Endothelial cell of umbilical vein (primary cell): ENCODE data around the gene ZNF44. TPM values are rescaled to one million over a fixed set of nuclear protein-coding genes. Genes with fewer than 3 reads are reported as not detected.

Experiments used
- BruUV-seq: library from RNA; stranded (reverse); fragments of 400-500 nt; replicated peaks from 2 replicates; lab custom pipeline; 2021; lab: Mats Ljungman, UMichigan
- CTCF ChIA-PET: fragments of 300-600, 350-600 bp; sonication (Branson Sonifier 250); formaldehyde crosslinking; loops from one replicate; lab custom pipeline; 2021; ENCODE audit warnings: antibody characterized with exemption, inconsistent platforms; lab: Charles Lee
- POLR2A ChIA-PET: fragments of 300-600, 350-600 bp; sonication (Branson Sonifier 250); formaldehyde crosslinking; loops from one replicate; lab custom pipeline; 2021; ENCODE audit warnings: antibody characterized with exemption, inconsistent platforms; lab: Charles Lee
- DNase-seq: peaks from one replicate; pipeline ENCODE4 v3.0.0-alpha.2; 2011; ENCODE audit warnings: low read depth, low spot score
- FAIRE-seq: peaks from 2 replicates; lab custom pipeline; 2011; peaks lifted over from hg19 to GRCh38; lab: Jason Lieb, UNC
- H2AFZ ChIP-seq: 2 replicates; pipeline ENCODE4 v1.6.0; 2012; ENCODE audit warnings: low read depth, low read length, control low read depth, inconsistent platforms
- H3K27ac ChIP-seq: 2 replicates; pipeline ENCODE4 v1.5.1; 2011; ENCODE audit warnings: low read depth, mild to moderate bottlenecking, control low read depth, low read length, moderate library complexity; ENCODE audit not compliant: insufficient read depth
- H3K27me3 ChIP-seq, 2 experiments: 2 replicates each; pipeline versions ENCODE4 v1.6.0 to v1.6.1; 2011; ENCODE audit warnings: low read length in 2 of 2, mixed read lengths in 1 of 2; ENCODE audit not compliant: control insufficient read depth in 2 of 2, insufficient read depth in 2 of 2
- H3K36me3 ChIP-seq, 2 experiments: 2 replicates in 1 of 2; 3 replicates in 1 of 2; pipeline ENCODE4 v1.5.1; 2011; ENCODE audit warnings: low read length in 2 of 2, mild to moderate bottlenecking in 1 of 2, moderate library complexity in 1 of 2; ENCODE audit not compliant: control insufficient read depth in 2 of 2, insufficient read depth in 2 of 2; ENCODE audit errors: extremely low read depth in 1 of 2
- H3K4me1 ChIP-seq: 3 replicates; pipeline ENCODE4 v1.5.1; 2011; ENCODE audit warnings: mild to moderate bottlenecking, low read length; ENCODE audit not compliant: control insufficient read depth, insufficient read depth; ENCODE audit errors: extremely low read depth
- H3K4me2 ChIP-seq: 2 replicates; pipeline ENCODE4 v1.6.1; 2011; ENCODE audit warnings: low read length, control low read depth, mixed read lengths; ENCODE audit not compliant: insufficient read depth
- H3K4me3 ChIP-seq, 3 experiments: fragments of 200-600 bp in 1 of 3; sonication (generic), shearing (Covaris generic) in 1 of 3; replicated peaks in 1 of 3; 2 replicates each; pipeline ENCODE4 v1.5.1; 2011 to 2016; ENCODE audit warnings: control low read depth in 3 of 3, low read length in 3 of 3, mild to moderate bottlenecking in 2 of 3, inconsistent platforms in 1 of 3, low read depth in 1 of 3, moderate library complexity in 1 of 3; ENCODE audit not compliant: insufficient read depth in 1 of 3
- H3K79me2 ChIP-seq: 2 replicates; pipeline ENCODE4 v1.6.0; 2012; ENCODE audit warnings: low read length, inconsistent platforms; ENCODE audit not compliant: control insufficient read depth, insufficient read depth
- H3K9ac ChIP-seq: replicated peaks from 2 replicates; pipeline ENCODE3; 2011; ENCODE audit warnings: low read length, control low read depth; ENCODE audit not compliant: insufficient read depth; ENCODE audit errors: extremely low read depth
- H3K9me1 ChIP-seq: replicated peaks from 3 replicates; pipeline ENCODE4 v1.6.0; 2011; ENCODE audit warnings: mild to moderate bottlenecking, low read length; ENCODE audit not compliant: control insufficient read depth, insufficient read depth; ENCODE audit errors: extremely low read depth
- H3K9me3 ChIP-seq: replicated peaks from 2 replicates; pipeline ENCODE4 v1.5.1; 2012; ENCODE audit warnings: low read length, inconsistent platforms; ENCODE audit not compliant: control insufficient read depth, insufficient read depth
- H4K20me1 ChIP-seq: replicated peaks from 2 replicates; pipeline ENCODE3; 2011; ENCODE audit warnings: mild to moderate bottlenecking, low read length; ENCODE audit not compliant: control insufficient read depth, insufficient read depth; ENCODE audit errors: extremely low read depth
- CTCF ChIP-seq, 2 donors: IDR thresholded peaks; 1 replicate in 1 of 2; 2 replicates in 1 of 2; pipeline ENCODE4 v1.5.1; 2011; ENCODE audit warnings: low read length in 2 of 2, mild to moderate bottlenecking in 2 of 2, moderate library complexity in 2 of 2, control low read depth in 1 of 2, inconsistent platforms in 1 of 2, low read depth in 1 of 2; ENCODE audit not compliant: insufficient read depth in 1 of 2; ENCODE audit errors: extremely low read depth in 1 of 2
- EZH2 ChIP-seq: IDR thresholded peaks from 2 replicates; pipeline ENCODE4 v1.6.1; 2012; ENCODE audit warnings: borderline replicate concordance, low read depth, mild to moderate bottlenecking, moderate library complexity, low read length, inconsistent platforms; ENCODE audit not compliant: severe bottlenecking
- FOS ChIP-seq: IDR thresholded peaks from 2 replicates; pipeline ENCODE4 v1.6.1; 2011; ENCODE audit warnings: mild to moderate bottlenecking, low read length, moderate library complexity, borderline replicate concordance; ENCODE audit not compliant: insufficient read depth
- GATA2 ChIP-seq: IDR thresholded peaks from 2 replicates; pipeline ENCODE4 v1.7.0; 2011; ENCODE audit warnings: low read depth, mild to moderate bottlenecking, moderate library complexity, mixed read lengths, low read length; ENCODE audit not compliant: insufficient read length, insufficient read depth
- JUN ChIP-seq: IDR thresholded peaks from 2 replicates; pipeline ENCODE4 v1.6.1; 2011; ENCODE audit warnings: borderline replicate concordance, low read depth; ENCODE audit not compliant: insufficient read length, insufficient read depth
- MAX ChIP-seq: IDR thresholded peaks from 2 replicates; pipeline ENCODE4 v1.6.1; 2011; ENCODE audit not compliant: insufficient read depth, insufficient read length
- MYC ChIP-seq: IDR thresholded peaks from one replicate; pipeline ENCODE4 v1.6.1; 2011; ENCODE audit warnings: mild to moderate bottlenecking, low read depth, low read length
- POLR2A ChIP-seq: IDR thresholded peaks from 2 replicates; pipeline ENCODE4 v1.6.1; 2012; ENCODE audit warnings: low read depth, mild to moderate bottlenecking, control low read depth, low read length
- POLR2AphosphoS5 ChIP-seq: IDR thresholded peaks from 2 replicates; pipeline ENCODE4 v1.6.1; 2012; ENCODE audit warnings: low read depth, mild to moderate bottlenecking, control low read depth, low read length, moderate library complexity; ENCODE audit not compliant: insufficient read depth
- dilution Hi-C: fragments of 300-500 bp; cut with MboI; formaldehyde crosslinking; loops from one replicate; pipeline ENCODE4 v1.15.0; 2019; ENCODE audit warnings: low sequenced_read_pairs; ENCODE audit not compliant: extremely low pct_ligation_motif_present
- intact Hi-C: fragments of 100-400 bp; cut with micrococcal nuclease; formaldehyde crosslinking; loops from one replicate; pipeline ENCODE4 v1.10.0; 2022
- polyA plus RNA-seq, 4 experiments: library from polyadenylated mRNA; depleted of rRNA in 3 of 4; stranded (reverse) in 3 of 4; unstranded in 1 of 4; fragments of >200 nt; gene quantifications; 2 replicates each; pipeline versions ENCODE4 v1.2.1 to v1.2.3, GENCODE V29; 2011 to 2012; ENCODE audit warnings: missing spikeins in 1 of 4
- total RNA-seq: library from RNA; stranded (reverse); gene quantifications from 2 replicates; pipeline ENCODE4 v1.2.3, GENCODE V29; 2021

The ZNF44 gene
- total and polyA plus RNA-seq, 2 donors (not counting 3 experiments of a cell fraction or from before 2014, with no cell fraction given) = 2.1 to 7.4 TPM

- TF ChIP-seq MYC = no peak
- TF ChIP-seq FOS = no peak
- TF ChIP-seq JUN = no peak
- TF ChIP-seq POLR2A = no peak
- no peak for TF ChIP-seq CTCF (IDR thresholded peaks at IDR 0.05; ENCODE audit: extremely low read depth in 1 of 2, insufficient read depth in 1 of 2, low read depth in 1 of 2, low read length in 2 of 2)
- TF ChIP-seq MAX = no peak
- H3K9me1 ChIP-seq = no peaks in the 10 kb centered on the region
- no peak overlapping the region for H3K4me3 ChIP-seq
- FAIRE-seq (no peak), DNase-seq (no peak)
- peaks cover 32% of the 10 kb centered on the region for H3K9me3 ChIP-seq
- no peak overlapping the region for H3K9ac ChIP-seq
- no TSS peak for BruUV-seq
- POLR2A ChIA-PET = no interaction called here
- no peaks in the 10 kb centered on the region for H3K27me3 ChIP-seq
- CTCF ChIA-PET = no interaction called here
- H3K79me2 ChIP-seq = no peaks in the 10 kb centered on the region
- H2AFZ ChIP-seq = no peak overlapping the region
- no peaks in the 10 kb centered on the region for H4K20me1 ChIP-seq
- intact Hi-C loops = no loop called here
- H3K4me1 ChIP-seq = no peaks in the 10 kb centered on the region
- H3K4me2 ChIP-seq = no peak overlapping the region
- dilution Hi-C loops = no loop called here
- H3K27ac ChIP-seq = no peak overlapping the region
- H3K36me3 ChIP-seq = peaks cover 6 to 10% of the 10 kb centered on the region in 2 experiments
Measured at GRCh38 chr19:12272386-12272785, 22.3 kb downstream of the ZNF44 start.

GRCh38 chr19:12270854-12271253 lies 23.8 kb downstream of the ZNF44 start:
- ChIA-PET CTCF (no interaction called here), POLR2A (no interaction called here)
- DNase-seq (no peak), FAIRE-seq (no peak)
- Histone ChIP-seq H4K20me1 (no peaks in the 10 kb centered on the region), H3K9ac (no peak overlapping the region), H3K4me2 (no peak overlapping the region), H3K27ac (no peak overlapping the region), H3K36me3 (peaks cover 6 to 10% of the 10 kb centered on the region in 2 experiments), H3K9me3 (peaks cover 25% of the 10 kb centered on the region), H3K79me2 (no peaks in the 10 kb centered on the region), H3K4me3 (no peak overlapping the region), H2AFZ (no peak overlapping the region), H3K9me1 (no peaks in the 10 kb centered on the region), H3K27me3 (no peaks in the 10 kb centered on the region), H3K4me1 (no peaks in the 10 kb centered on the region)
- BruUV-seq = no TSS peak
- dilution Hi-C loops (no loop called here), intact Hi-C loops (no loop called here)
- TF ChIP-seq POLR2A (no peak), MAX (no peak), GATA2 (no peak), CTCF (IDR thresholded peaks at IDR 0.05; ENCODE audit: extremely low read depth in 1 of 2, insufficient read depth in 1 of 2, low read depth in 1 of 2, low read length in 2 of 2) (no peak), JUN (no peak), MYC (no peak), POLR2AphosphoS5 (no peak), EZH2 (no peak), FOS (no peak)
